Mesendoderm (in vitro differentiated cells): Measurements from ENCODE around the gene KLHDC7A.

Experiments used
- DNase-seq: peaks from one replicate; pipeline ENCODE4 v3.0.0; 2013
- H2AK5ac ChIP-seq: 2 replicates; pipeline ENCODE4 v1.6.1; 2013; ENCODE audit warnings: low read length, inconsistent platforms
- H2BK120ac ChIP-seq: 2 replicates; pipeline ENCODE4 v1.6.1; 2013; ENCODE audit warnings: low read depth, mild to moderate bottlenecking, low read length, moderate library complexity, mixed read lengths
- H2BK15ac ChIP-seq: replicated peaks from 2 replicates; pipeline ENCODE4 v1.6.1; 2013; ENCODE audit warnings: low read depth, mild to moderate bottlenecking, moderate library complexity
- H2BK5ac ChIP-seq: 2 replicates; pipeline ENCODE4 v1.6.1; 2013; ENCODE audit warnings: low read length, inconsistent platforms
- H3K18ac ChIP-seq: 2 replicates; pipeline ENCODE4 v1.6.1; 2013; ENCODE audit warnings: mild to moderate bottlenecking, low read length, mixed read lengths
- H3K23ac ChIP-seq: one replicate; pipeline ENCODE4 v1.6.1; 2013; ENCODE audit warnings: low read length
- H3K27ac ChIP-seq: 2 replicates; pipeline ENCODE4 v1.5.1; 2013; ENCODE audit warnings: low read depth, mild to moderate bottlenecking, inconsistent platforms, low read length, moderate library complexity
- H3K27me3 ChIP-seq: 2 replicates; pipeline ENCODE4 v1.6.1; 2013; ENCODE audit warnings: low read length, control low read depth, mild to moderate bottlenecking, inconsistent platforms; ENCODE audit not compliant: insufficient read depth, poor library complexity
- H3K36me3 ChIP-seq: 2 replicates; pipeline ENCODE4 v1.6.1; 2013; ENCODE audit warnings: low read length, inconsistent platforms; ENCODE audit not compliant: control insufficient read depth, insufficient read depth
- H3K4ac ChIP-seq: one replicate; pipeline ENCODE4 v1.6.1; 2013; ENCODE audit warnings: low read depth, mild to moderate bottlenecking, low read length, moderate library complexity
- H3K4me1 ChIP-seq: 2 replicates; pipeline ENCODE4 v1.6.1; 2013; ENCODE audit warnings: low read depth, low read length, inconsistent platforms; ENCODE audit not compliant: control insufficient read depth
- H3K4me2 ChIP-seq: 2 replicates; pipeline ENCODE4 v1.6.1; 2013; ENCODE audit warnings: low read length
- H3K4me3 ChIP-seq: 2 replicates; pipeline ENCODE4 v1.5.1; 2013; ENCODE audit warnings: mild to moderate bottlenecking, low read length
- H3K56ac ChIP-seq: one replicate; pipeline ENCODE4 v1.6.1; 2013; ENCODE audit warnings: low read length
- H3K79me1 ChIP-seq: 2 replicates; pipeline ENCODE4 v1.6.1; 2013; ENCODE audit warnings: low read length, inconsistent platforms
- H3K79me2 ChIP-seq: 2 replicates; pipeline ENCODE4 v1.6.1; 2013; ENCODE audit warnings: mild to moderate bottlenecking, low read length; ENCODE audit not compliant: control insufficient read depth, insufficient read depth
- H3K9ac ChIP-seq: 2 replicates; pipeline ENCODE4 v1.6.1; 2013; ENCODE audit warnings: low read length, inconsistent platforms
- H4K5ac ChIP-seq: one replicate; pipeline ENCODE4 v1.6.1; 2013; ENCODE audit warnings: low read length
- H4K8ac ChIP-seq: one replicate; pipeline ENCODE4 v1.6.1; 2013; ENCODE audit warnings: low read depth, mild to moderate bottlenecking, control low read depth, low read length, moderate library complexity
- WGBS: extraction: QIAGEN DNeasy Blood & Tissue Kit; methylation state at CpG from one replicate; pipeline ENCODE4 v1.1.7; 2013; ENCODE audit warnings: low lambda C conversion rate, missing lambda C conversion rate; ENCODE audit not compliant: insufficient coverage; ENCODE audit errors: extremely low coverage; 5-methylcytosine and 5-hydroxymethylcytosine counted together

KLHDC7A gene

GRCh38 chr1:18468570-18468969 lies 12.2 kb upstream of the KLHDC7A start:
- Histone ChIP-seq H3K27ac (no peak overlapping the region), H3K79me2 (no peaks in the 10 kb centered on the region), H4K5ac (no peak overlapping the region), H3K56ac (no peak overlapping the region), H3K4ac (no peak overlapping the region), H3K4me1 (no peaks in the 10 kb centered on the region), H3K27me3 (no peaks in the 10 kb centered on the region), H2AK5ac (no peak overlapping the region), H3K79me1 (no peaks in the 10 kb centered on the region), H3K23ac (no peak overlapping the region), H2BK120ac (no peak overlapping the region), H3K4me2 (no peak overlapping the region), H2BK5ac (no peak overlapping the region), H3K18ac (no peak overlapping the region), H3K36me3 (no peaks in the 10 kb centered on the region), H3K4me3 (no peak overlapping the region), H2BK15ac (no peak overlapping the region), H4K8ac (no peak overlapping the region), H3K9ac (no peak overlapping the region)
- DNase-seq: peak; percentile 36
- no CpG with 5 or more reads among the region's 6 CpGs for WGBS

DNA sequence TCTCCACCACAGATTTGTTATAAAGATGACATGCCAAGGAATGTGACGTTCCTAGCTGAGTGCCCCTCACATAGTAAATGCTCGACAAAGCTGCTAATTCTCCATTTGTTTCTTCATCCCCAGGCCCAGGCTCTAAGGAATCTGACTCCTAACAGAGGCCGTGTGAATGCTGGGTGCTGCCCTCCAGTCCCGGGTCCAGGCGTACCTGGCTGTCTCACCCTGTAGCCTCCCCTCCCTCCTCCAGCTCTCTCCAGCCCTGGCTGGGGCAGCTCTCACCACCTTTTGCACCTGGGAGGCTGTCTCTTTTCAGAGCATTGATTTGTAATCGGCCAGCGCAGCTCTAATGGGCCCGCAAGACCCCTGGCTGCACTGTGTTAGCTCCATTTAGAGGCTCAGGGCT lies 11.2 kb upstream of the KLHDC7A start:
- no peak for DNase-seq
- H2BK120ac ChIP-seq: no peak overlapping the region

DNA sequence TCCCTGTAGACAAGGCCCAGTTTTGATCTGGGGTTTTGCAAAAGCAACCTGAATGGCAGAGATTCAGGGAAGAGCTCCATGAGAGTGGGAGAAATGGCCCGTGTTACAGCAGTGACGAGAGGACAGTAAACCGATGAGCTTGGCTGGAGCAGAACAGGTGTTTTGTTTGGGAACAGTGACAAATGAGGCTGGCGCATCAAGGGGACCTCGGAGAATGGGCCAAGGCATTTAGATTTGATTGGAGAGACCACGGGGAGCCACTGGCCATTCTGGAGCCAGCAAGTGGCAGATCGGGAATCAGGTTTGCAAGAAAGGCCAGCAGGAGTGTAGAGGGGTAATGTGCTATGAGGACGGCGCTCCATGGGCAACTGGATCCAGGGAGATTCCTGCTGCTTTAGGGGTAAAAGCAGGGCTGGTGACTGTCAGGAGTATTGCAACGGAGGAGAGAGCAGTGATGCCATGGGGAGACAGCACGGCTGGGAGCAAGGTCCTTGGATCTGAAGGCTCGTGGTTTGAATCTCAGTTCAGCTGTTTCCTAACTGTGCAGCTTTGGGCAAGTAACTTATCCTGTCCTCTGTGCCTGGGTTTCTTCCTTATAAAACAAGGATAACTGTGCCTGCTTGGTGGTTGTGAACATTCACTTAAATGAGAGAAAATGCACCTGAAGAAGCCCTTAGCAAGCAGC lies 9.9 kb upstream of the KLHDC7A start:
- Histone ChIP-seq H3K4ac (no peak overlapping the region), H3K4me1 (no peaks in the 10 kb centered on the region), H4K8ac (no peak overlapping the region), H2AK5ac (no peak overlapping the region), H3K36me3 (no peaks in the 10 kb centered on the region), H2BK120ac (no peak overlapping the region), H3K23ac (no peak overlapping the region), H3K56ac (no peak overlapping the region), H4K5ac (no peak overlapping the region), H2BK5ac (no peak overlapping the region), H3K18ac (no peak overlapping the region), H3K9ac (no peak overlapping the region), H3K79me1 (no peaks in the 10 kb centered on the region), H2BK15ac (no peak overlapping the region), H3K4me3 (no peak overlapping the region), H3K79me2 (no peaks in the 10 kb centered on the region), H3K27me3 (no peaks in the 10 kb centered on the region), H3K4me2 (no peak overlapping the region), H3K27ac (no peak overlapping the region)
- no peak for DNase-seq
- no CpG with 5 or more reads among the region's 12 CpGs for WGBS

More for the DNA sequence above, 11.2 kb upstream of the KLHDC7A start:
- H3K79me1 ChIP-seq: no peaks in the 10 kb centered on the region
- H3K79me2 ChIP-seq: no peaks in the 10 kb centered on the region
- H3K23ac ChIP-seq: no peak overlapping the region
- no peak overlapping the region for H3K18ac ChIP-seq
- no peak overlapping the region for H3K27ac ChIP-seq
- H3K4me1 ChIP-seq: no peaks in the 10 kb centered on the region
- no peak overlapping the region for H3K56ac ChIP-seq
- no CpG with 5 or more reads among the region's 8 CpGs for WGBS
- H2BK15ac ChIP-seq: no peak overlapping the region
- H3K4me3 ChIP-seq: no peak overlapping the region
- no peaks in the 10 kb centered on the region for H3K36me3 ChIP-seq
- H3K4me2 ChIP-seq: no peak overlapping the region
- no peaks in the 10 kb centered on the region for H3K27me3 ChIP-seq
- H4K8ac ChIP-seq: no peak overlapping the region
- H4K5ac ChIP-seq: no peak overlapping the region
- H3K4ac ChIP-seq: no peak overlapping the region
- no peak overlapping the region for H2AK5ac ChIP-seq
- H2BK5ac ChIP-seq: no peak overlapping the region
- H3K9ac ChIP-seq: no peak overlapping the region

- H4K8ac ChIP-seq: no peak overlapping the region
- H3K23ac ChIP-seq: no peak overlapping the region
- DNase-seq: no peak
- WGBS: no CpG with 5 or more reads among the region's 11 CpGs
- no peak overlapping the region for H2BK15ac ChIP-seq
- no peaks in the 10 kb centered on the region for H3K79me2 ChIP-seq
- H3K27me3 ChIP-seq: no peaks in the 10 kb centered on the region
- no peak overlapping the region for H3K4ac ChIP-seq
- no peaks in the 10 kb centered on the region for H3K4me1 ChIP-seq
- no peak overlapping the region for H2AK5ac ChIP-seq
- H2BK120ac ChIP-seq: no peak overlapping the region
- no peaks in the 10 kb centered on the region for H3K79me1 ChIP-seq
- no peak overlapping the region for H3K56ac ChIP-seq
- H2BK5ac ChIP-seq: no peak overlapping the region
- no peak overlapping the region for H3K9ac ChIP-seq
- H4K5ac ChIP-seq: no peak overlapping the region
- no peaks in the 10 kb centered on the region for H3K36me3 ChIP-seq
- no peak overlapping the region for H3K4me3 ChIP-seq
- no peak overlapping the region for H3K18ac ChIP-seq
- H3K27ac ChIP-seq: no peak overlapping the region
- H3K4me2 ChIP-seq: no peak overlapping the region
Observed at GRCh38 chr1:18473195-18473815, 7.4 kb upstream of the KLHDC7A start.

DNA sequence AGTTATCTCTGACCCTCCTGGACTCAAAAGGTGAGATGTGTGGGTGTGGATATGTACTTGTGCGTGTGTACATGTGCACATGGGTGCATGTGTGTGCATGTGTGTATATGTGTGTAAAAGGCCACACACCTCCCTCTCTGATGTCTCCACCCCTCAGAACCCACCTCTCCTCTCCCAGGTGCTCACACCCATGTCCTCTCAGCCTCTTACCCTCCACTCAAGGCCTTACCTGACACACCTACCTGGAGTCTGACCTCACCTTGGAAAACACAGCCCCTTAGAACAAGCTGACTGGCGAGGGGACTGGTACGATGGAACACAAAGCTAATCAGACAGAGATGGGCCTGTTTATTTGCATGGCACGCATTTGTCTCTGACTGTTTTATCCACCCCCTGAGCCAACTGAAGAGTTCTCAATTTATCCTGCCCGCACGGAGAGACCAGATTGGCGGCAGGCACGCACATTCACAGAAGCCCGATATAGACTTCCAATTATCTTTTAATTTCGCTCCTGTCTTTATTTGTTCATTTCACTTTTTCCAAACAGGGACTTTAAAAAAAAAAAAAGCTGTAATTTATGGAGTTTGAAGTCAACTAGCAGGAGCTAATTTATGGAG lies 6.1 kb upstream of the KLHDC7A start:
- Histone ChIP-seq H3K9ac (no peak overlapping the region), H3K23ac (no peak overlapping the region), H4K8ac (no peak overlapping the region), H3K79me2 (no peaks in the 10 kb centered on the region), H3K27me3 (no peaks in the 10 kb centered on the region), H2BK5ac (no peak overlapping the region), H3K56ac (no peak overlapping the region), H2AK5ac (no peak overlapping the region), H4K5ac (no peak overlapping the region), H3K79me1 (no peaks in the 10 kb centered on the region), H3K36me3 (no peaks in the 10 kb centered on the region), H3K4ac (no peak overlapping the region), H2BK120ac (no peak overlapping the region), H3K4me3 (no peak overlapping the region), H3K27ac (no peak overlapping the region), H3K18ac (no peak overlapping the region), H3K4me2 (no peak overlapping the region), H2BK15ac (no peak overlapping the region), H3K4me1 (no peaks in the 10 kb centered on the region)
- WGBS: no CpG with 5 or more reads among the region's 10 CpGs
- DNase-seq: no peak
